Adrenal gland (tissue), 12 donors: ENCODE measurements around the gene DHRS2. TPM values are rescaled to one million over a fixed set of nuclear protein-coding genes. Genes with fewer than 3 reads are reported as not detected.
"Not testable (repeated sequence)": the region's sequence is repeated elsewhere in the genome, so short reads cannot be mapped to it uniquely, and the experiment has no call there.

Experiments used
- DNase-seq, 7 donors: peaks; one replicate each; pipeline ENCODE4 v3.0.0-alpha.2; 2019 to 2020
- H3K27ac ChIP-seq, 5 donors: fragments of 200-600 bp; sonication (generic) in 4 of 5; 1 replicate in 3 of 5; 2 replicates in 2 of 5; pipeline versions ENCODE4 v1.5.1 to v1.8.0; 2016 to 2020; ENCODE audit warnings: mild to moderate bottlenecking in 1 of 5
- H3K27me3 ChIP-seq: fragments of 200-600 bp; 2 replicates; pipeline ENCODE4 v1.8.0; 2021
- H3K36me3 ChIP-seq, 2 donors: fragments of 200-600 bp; replicated peaks in 1 of 2; 1 replicate in 1 of 2; 2 replicates in 1 of 2; pipeline versions ENCODE4 v1.5.1 to v1.8.0; 2018 to 2022
- H3K4me1 ChIP-seq, 2 donors: fragments of 200-600 bp; replicated peaks in 1 of 2; 1 replicate in 1 of 2; 2 replicates in 1 of 2; pipeline versions ENCODE4 v1.5.1 to v1.8.0; 2018 to 2021
- H3K4me3 ChIP-seq, 4 donors: fragments of 200-600 bp; sonication (generic) in 3 of 4; one replicate each; pipeline ENCODE4 v1.5.1; 2016 to 2018
- H3K9me3 ChIP-seq, 3 donors: fragments of 200-600 bp; sonication (generic) in 1 of 3; replicated peaks in 1 of 3; 1 replicate in 2 of 3; 2 replicates in 1 of 3; pipeline versions ENCODE4 v1.5.1 to v1.8.0; 2016 to 2021
- CTCF ChIP-seq, 6 experiments: fragments of 450-650 bp in 4 of 6; fragments of 200-600 bp in 2 of 6; sonication (generic) in 1 of 6; IDR thresholded peaks; 1 replicate in 5 of 6; 2 replicates in 1 of 6; pipeline versions ENCODE4 v1.5.1 to v1.8.0; 2016 to 2021; ENCODE audit warnings: antibody characterized with exemption in 6 of 6, mild to moderate bottlenecking in 2 of 6, moderate library complexity in 1 of 6
- POLR2A ChIP-seq, 2 donors: fragments of 450-650 bp; IDR thresholded peaks; one replicate each; pipeline ENCODE4 v1.6.1; 2017; ENCODE audit warnings: antibody characterized with exemption in 2 of 2, mild to moderate bottlenecking in 2 of 2, moderate library complexity in 1 of 2
- WGBS, 4 donors: extraction: QIAGEN DNeasy Blood & Tissue Kit in 2 of 4; methylation state at CpG; one replicate each; pipeline versions ENCODE4 v1.1.5 to v1.1.7; 2013 to 2017; 5-methylcytosine and 5-hydroxymethylcytosine counted together
- intact Hi-C, 2 donors: fragments of 100-400 bp; cut with DNase I; formaldehyde crosslinking; loops; one replicate each; pipeline versions ENCODE4 v1.14.1 to v1.15.0; 2022 to 2023
- polyA plus RNA-seq, 3 donors: library from polyadenylated mRNA; stranded (reverse); fragments of 200-250 nt in 2 of 3; fragments of 350-450 nt in 1 of 3; fragmentation: Illumina TruSeq in 1 of 3; extraction: RNeasy Lipid Tissue Mini Kit (QIAGEN cat#74804) in 1 of 3; gene quantifications; one replicate each; pipeline ENCODE4 v1.2.3, GENCODE V29; 2013 to 2014
- total RNA-seq, 9 donors: library from RNA; depleted of rRNA in 4 of 9; stranded (reverse); fragments of >200 nt in 4 of 9; fragments of 120-200 nt in 1 of 9; fragmentation: NEBNext Ultra II Directional in 1 of 9; extraction: Animal tissue kit (Norgen Biotek cat#: 25700) in 1 of 9; gene quantifications; one replicate each; pipeline versions ENCODE4 v1.1.0 to v1.2.4, GENCODE V29; 2013 to 2023
- donor health status: healthy with polysubstance abuse.
- donor health status: Bipolar disorder and iron deficiency.
- donor health status: DM: yes; HTN: yes; CAD: no.
- donor health status: DM: no; HTN: no; CAD: no.
- donor health status: DM: no; HTN: no; CAD: no.
- donor health status: DM: yes; HTN: yes; CAD: no.

Gene DHRS2
- total and polyA plus RNA-seq, 12 donors = 0.86 to 4.9 (median 2.5) TPM; not detected in 4

GRCh38 chr14:23604675-23605170 is 31.4 kb upstream of the DHRS2 start:
- intact Hi-C loops = no loop called here
- no peaks in the 10 kb centered on the region for H3K36me3 ChIP-seq
- no peak for DNase-seq
- 45 to 56% (median 50%) methylated on average over 3 of the region's 3 CpGs for WGBS, 4 donors
- no peaks in the 10 kb centered on the region for H3K9me3 ChIP-seq
- no peak overlapping the region for H3K4me3 ChIP-seq
- no peak overlapping the region for H3K27ac ChIP-seq
- peaks cover 0 to 12% of the 10 kb centered on the region in 2 donors for H3K4me1 ChIP-seq
- H3K27me3 ChIP-seq = no peaks in the 10 kb centered on the region
- TF ChIP-seq POLR2A (IDR thresholded peaks at IDR 0.05) (no peak), CTCF (IDR thresholded peaks at IDR 0.05) (no peak)

- Histone ChIP-seq H3K27ac (no peak overlapping the region), H3K4me1 (peaks cover 0 to 12% of the 10 kb centered on the region in 2 donors), H3K4me3 (no peak overlapping the region), H3K36me3 (no peaks in the 10 kb centered on the region), H3K27me3 (no peaks in the 10 kb centered on the region), H3K9me3 (no peaks in the 10 kb centered on the region)
- intact Hi-C loops = no loop called here
- 77 to 86% (median 83%) methylated on average over 6 of the region's 6 CpGs for WGBS, 4 donors
- no peak for TF ChIP-seq POLR2A (IDR thresholded peaks at IDR 0.05)
- no peak for TF ChIP-seq CTCF (IDR thresholded peaks at IDR 0.05)
- DNase-seq = no peak
Measured at GRCh38 chr14:23605931-23606585, 30.1 kb upstream of the DHRS2 start.

GRCh38 chr14:23608454-23608853 is 27.7 kb upstream of the DHRS2 start:
- peak in 6 of 7 donors; percentile 23 to 60 (median 50) for DNase-seq
- WGBS, 4 donors = 14 to 50% (median 21%) methylated on average over 1 of the region's 1 CpG
- intact Hi-C loops = no loop called here
- H3K27me3 ChIP-seq = no peaks in the 10 kb centered on the region
- H3K27ac ChIP-seq = no peak overlapping the region
- H3K36me3 ChIP-seq = no peaks in the 10 kb centered on the region
- no peaks in the 10 kb centered on the region for H3K4me1 ChIP-seq
- no peaks in the 10 kb centered on the region for H3K9me3 ChIP-seq
- no peak overlapping the region for H3K4me3 ChIP-seq
- TF ChIP-seq POLR2A (IDR thresholded peaks at IDR 0.05) (no peak), CTCF (IDR thresholded peaks at IDR 0.05) (no peak)

GRCh38 chr14:23609001-23609400 is 27.2 kb upstream of the DHRS2 start:
- no peaks in the 10 kb centered on the region for H3K27me3 ChIP-seq
- intact Hi-C loops = no loop called here
- H3K27ac ChIP-seq = no peak overlapping the region
- H3K4me3 ChIP-seq = no peak overlapping the region
- H3K9me3 ChIP-seq = no peaks in the 10 kb centered on the region
- H3K36me3 ChIP-seq = no peaks in the 10 kb centered on the region
- TF ChIP-seq POLR2A (IDR thresholded peaks at IDR 0.05) (no peak), CTCF (IDR thresholded peaks at IDR 0.05) (no peak)
- WGBS, 4 donors = 72 to 94% (median 90%) methylated on average over 3 of the region's 3 CpGs
- no peaks in the 10 kb centered on the region for H3K4me1 ChIP-seq
- no peak for DNase-seq

- intact Hi-C loops, H3K4me3 ChIP-seq, H3K9me3 ChIP-seq, DNase-seq, H3K27me3 ChIP-seq, H3K4me1 ChIP-seq, H3K27ac ChIP-seq, H3K36me3 ChIP-seq: not testable (repeated sequence)
- WGBS, 4 donors = 41 to 69% (median 66%) methylated on average over 4 to 7 of the region's 7 CpGs
Measured at GRCh38 chr14:23609411-23610089, 26.6 kb upstream of the DHRS2 start.
